Neural cell (in vitro differentiated cells): ENCODE results near the gene C1orf105. TPM values are rescaled to one million over a fixed set of nuclear protein-coding genes. Genes with fewer than 3 reads are reported as not detected.

Source experiments
- H2AFZ ChIP-seq: fragments of 200-600, 300-800 bp; sonication (generic), shearing (Covaris generic); 2 replicates; pipeline ENCODE4 v1.6.0; 2014; ENCODE audit warnings: low read depth, mild to moderate bottlenecking, antibody characterized with exemption, low read length, moderate library complexity
- H3F3A ChIP-seq: fragments of 200-600 bp; shearing (Covaris generic); 2 replicates; pipeline ENCODE4 v1.6.1; 2016; ENCODE audit warnings: mild to moderate bottlenecking, moderate library complexity, mixed read lengths, antibody characterized with exemption, low read length; ENCODE audit not compliant: insufficient read depth, poor library complexity, severe bottlenecking
- H3K27ac ChIP-seq: fragments of 200-600, 300-800 bp; sonication (generic), shearing (Covaris generic); 2 replicates; pipeline ENCODE4 v1.5.1; 2014; ENCODE audit warnings: mild to moderate bottlenecking, low read length, moderate library complexity
- H3K27me3 ChIP-seq: fragments of 300-800, 200-600 bp; sonication (generic), shearing (Covaris generic); 2 replicates; pipeline ENCODE4 v1.6.0; 2014; ENCODE audit warnings: mild to moderate bottlenecking, low read depth, low read length, moderate library complexity; ENCODE audit not compliant: insufficient read depth
- H3K36me3 ChIP-seq: fragments of 300-800, 200-600 bp; sonication (generic), shearing (Covaris generic); 2 replicates; pipeline ENCODE4 v1.5.1; 2014; ENCODE audit warnings: mild to moderate bottlenecking, antibody characterized with exemption, low read length, moderate library complexity; ENCODE audit not compliant: insufficient read depth
- H3K4me2 ChIP-seq: fragments of 300-800, 200-600 bp; sonication (generic), shearing (Covaris generic); 2 replicates; pipeline ENCODE4 v1.6.0; 2014; ENCODE audit warnings: mild to moderate bottlenecking, low read length
- H3K4me3 ChIP-seq: fragments of 300-800, 200-600 bp; sonication (generic), shearing (Covaris generic); 2 replicates; pipeline ENCODE4 v1.5.1; 2014; ENCODE audit warnings: mild to moderate bottlenecking, low read length, moderate library complexity
- H3K79me2 ChIP-seq: fragments of 200-600 bp; shearing (Covaris generic); replicated peaks from 2 replicates; pipeline ENCODE4 v1.6.0; 2014; ENCODE audit warnings: mild to moderate bottlenecking, low read length, moderate library complexity; ENCODE audit not compliant: insufficient read depth
- H3K9ac ChIP-seq: fragments of 300-800, 200-600 bp; sonication (generic), shearing (Covaris generic); 2 replicates; pipeline ENCODE4 v1.6.1; 2016; ENCODE audit warnings: mild to moderate bottlenecking, low read length, mixed read lengths
- H3K9me2 ChIP-seq: fragments of 200-600 bp; shearing (Covaris generic); 2 replicates; pipeline ENCODE4 v1.6.1; 2016; ENCODE audit warnings: mild to moderate bottlenecking, low read length, mixed read lengths; ENCODE audit not compliant: insufficient read depth
- H3K9me3 ChIP-seq: fragments of 200-600, 300-800 bp; sonication (generic), shearing (Covaris generic); 2 replicates; pipeline ENCODE4 v1.6.1; 2016; ENCODE audit warnings: mild to moderate bottlenecking, mixed run types, low read length, moderate library complexity, mixed read lengths
- H4K20me1 ChIP-seq: fragments of 200-600 bp; shearing (Covaris generic); 2 replicates; pipeline ENCODE4 v1.6.1; 2016; ENCODE audit warnings: mild to moderate bottlenecking, mixed run types; ENCODE audit not compliant: insufficient read depth
- EP300 ChIP-seq: fragments of 450-650 bp; conservative IDR thresholded peaks from 2 replicates; pipeline ENCODE4 v1.6.1; 2014; ENCODE audit warnings: antibody characterized with exemption, mild to moderate bottlenecking, moderate library complexity; ENCODE audit not compliant: poor library complexity, severe bottlenecking
- EZH2 ChIP-seq: fragments of 200-600, 300-800 bp; shearing (Covaris generic), sonication (generic); IDR thresholded peaks from 2 replicates; pipeline ENCODE4 v1.6.1; 2014; ENCODE audit warnings: antibody characterized with exemption, low read length, borderline replicate concordance, mild to moderate bottlenecking; ENCODE audit not compliant: insufficient read depth, poor library complexity, severe bottlenecking
- MXI1 ChIP-seq: fragments of 450-650 bp; conservative IDR thresholded peaks from 2 replicates; pipeline ENCODE4 v1.6.1; 2014; ENCODE audit warnings: antibody characterized with exemption, mild to moderate bottlenecking; ENCODE audit not compliant: poor library complexity, severe bottlenecking
- POLR2AphosphoS5 ChIP-seq: IDR thresholded peaks from 2 replicates; pipeline ENCODE4 v1.6.1; 2012
- RAD21 ChIP-seq: fragments of 450-650 bp; conservative IDR thresholded peaks from 2 replicates; pipeline ENCODE4 v1.6.1; 2014; ENCODE audit warnings: antibody characterized with exemption, mild to moderate bottlenecking, moderate library complexity
- REST ChIP-seq: IDR thresholded peaks from 2 replicates; pipeline ENCODE4 v1.6.1; 2012; ENCODE audit warnings: borderline replicate concordance
- SMC3 ChIP-seq: fragments of 450-650 bp; conservative IDR thresholded peaks from 2 replicates; pipeline ENCODE4 v1.6.1; 2014; ENCODE audit warnings: antibody characterized with exemption, mild to moderate bottlenecking, moderate library complexity; ENCODE audit not compliant: poor library complexity
- TAF1 ChIP-seq: IDR thresholded peaks from 2 replicates; pipeline ENCODE4 v1.6.1; 2012; ENCODE audit warnings: low read depth
- polyA plus RNA-seq: library from polyadenylated mRNA; depleted of rRNA; stranded (reverse); fragments of >200 nt; gene quantifications from 2 replicates; pipeline ENCODE4 v1.2.3, GENCODE V29; 2014
- TF ChIP-seq, protein P1 (sequence below): fragments of 450-650 bp; IDR thresholded peaks from 2 replicates; pipeline ENCODE4 v1.5.1; 2014; ENCODE audit warnings: antibody characterized with exemption, mild to moderate bottlenecking, moderate library complexity; ENCODE audit not compliant: poor library complexity, severe bottlenecking

C1orf105 gene
- polyA plus RNA-seq, 1 donor from 2014 or later: not detected

DNA sequence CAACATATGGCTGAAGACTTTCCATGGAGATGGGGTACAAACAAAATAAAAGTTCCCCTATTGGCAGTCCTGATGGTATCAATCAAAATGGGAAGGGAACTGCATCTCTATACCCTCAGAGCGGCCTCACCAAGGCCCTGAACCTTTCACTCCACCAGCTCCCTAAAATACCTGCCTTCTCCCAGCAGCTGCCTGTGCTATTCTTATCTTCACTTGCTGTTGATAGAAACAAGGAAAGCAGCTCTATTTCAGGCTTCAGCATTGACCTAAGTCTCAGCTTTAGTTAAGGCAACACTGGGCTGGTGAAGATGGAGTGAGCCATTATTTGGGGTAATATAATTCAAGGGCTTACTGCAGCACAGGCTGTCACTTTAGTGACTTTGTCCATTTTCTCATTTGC lies 45.1 kb downstream of the C1orf105 start:
- H3K27me3 ChIP-seq: no peaks in the 10 kb centered on the region
- no peaks in the 10 kb centered on the region for H3K9me3 ChIP-seq

GRCh38 chr1:172466795-172467407 lies 46.4 kb downstream of the C1orf105 start:
- no peaks in the 10 kb centered on the region for H3F3A ChIP-seq
- no peaks in the 10 kb centered on the region for H3K9me2 ChIP-seq
- H3K9me3 ChIP-seq: no peaks in the 10 kb centered on the region
- H4K20me1 ChIP-seq: no peaks in the 10 kb centered on the region
- H2AFZ ChIP-seq: no peak overlapping the region
- H3K36me3 ChIP-seq: no peaks in the 10 kb centered on the region
- no peak overlapping the region for H3K9ac ChIP-seq
- no peaks in the 10 kb centered on the region for H3K27me3 ChIP-seq
- no peak for TF ChIP-seq EZH2
- TF ChIP-seq, protein P1, sequence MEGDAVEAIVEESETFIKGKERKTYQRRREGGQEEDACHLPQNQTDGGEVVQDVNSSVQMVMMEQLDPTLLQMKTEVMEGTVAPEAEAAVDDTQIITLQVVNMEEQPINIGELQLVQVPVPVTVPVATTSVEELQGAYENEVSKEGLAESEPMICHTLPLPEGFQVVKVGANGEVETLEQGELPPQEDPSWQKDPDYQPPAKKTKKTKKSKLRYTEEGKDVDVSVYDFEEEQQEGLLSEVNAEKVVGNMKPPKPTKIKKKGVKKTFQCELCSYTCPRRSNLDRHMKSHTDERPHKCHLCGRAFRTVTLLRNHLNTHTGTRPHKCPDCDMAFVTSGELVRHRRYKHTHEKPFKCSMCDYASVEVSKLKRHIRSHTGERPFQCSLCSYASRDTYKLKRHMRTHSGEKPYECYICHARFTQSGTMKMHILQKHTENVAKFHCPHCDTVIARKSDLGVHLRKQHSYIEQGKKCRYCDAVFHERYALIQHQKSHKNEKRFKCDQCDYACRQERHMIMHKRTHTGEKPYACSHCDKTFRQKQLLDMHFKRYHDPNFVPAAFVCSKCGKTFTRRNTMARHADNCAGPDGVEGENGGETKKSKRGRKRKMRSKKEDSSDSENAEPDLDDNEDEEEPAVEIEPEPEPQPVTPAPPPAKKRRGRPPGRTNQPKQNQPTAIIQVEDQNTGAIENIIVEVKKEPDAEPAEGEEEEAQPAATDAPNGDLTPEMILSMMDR: no peak
- TF ChIP-seq POLR2AphosphoS5: no peak
- no peak for TF ChIP-seq EP300
- TF ChIP-seq RAD21: no peak
- no peak for TF ChIP-seq SMC3
- TF ChIP-seq TAF1: no peak
- TF ChIP-seq REST: no peak
- TF ChIP-seq MXI1: no peak
- H3K27ac ChIP-seq: no peak overlapping the region
- H3K4me3 ChIP-seq: no peak overlapping the region
- no peaks in the 10 kb centered on the region for H3K79me2 ChIP-seq
- H3K4me2 ChIP-seq: no peak overlapping the region

More for the DNA sequence above, 45.1 kb downstream of the C1orf105 start:
- H2AFZ ChIP-seq: no peak overlapping the region
- H3K9ac ChIP-seq: no peak overlapping the region
- H3K27ac ChIP-seq: no peak overlapping the region
- H4K20me1 ChIP-seq: no peaks in the 10 kb centered on the region
- H3F3A ChIP-seq: no peaks in the 10 kb centered on the region
- TF ChIP-seq POLR2AphosphoS5: no peak
- no peak for TF ChIP-seq RAD21
- TF ChIP-seq TAF1: no peak
- H3K36me3 ChIP-seq: no peaks in the 10 kb centered on the region
- H3K4me2 ChIP-seq: no peak overlapping the region
- no peaks in the 10 kb centered on the region for H3K9me2 ChIP-seq
- H3K79me2 ChIP-seq: no peaks in the 10 kb centered on the region
- no peak overlapping the region for H3K4me3 ChIP-seq
